Stimulated activated CD8-positive, alpha-beta memory T cell treated with anti-CD3 and anti-CD28 coated beads, Interleukin-4, amount 100 ng/mL, for 4 hours (primary cell): ENCODE data around the gene TIGAR.

Experiments
- DNase-seq, 2 donors: peaks; one replicate each; pipeline ENCODE4 v3.0.0-alpha.2; 2020; ENCODE audit warnings: low read depth in 2 of 2, low spot score in 1 of 2

Gene TIGAR

DNA sequence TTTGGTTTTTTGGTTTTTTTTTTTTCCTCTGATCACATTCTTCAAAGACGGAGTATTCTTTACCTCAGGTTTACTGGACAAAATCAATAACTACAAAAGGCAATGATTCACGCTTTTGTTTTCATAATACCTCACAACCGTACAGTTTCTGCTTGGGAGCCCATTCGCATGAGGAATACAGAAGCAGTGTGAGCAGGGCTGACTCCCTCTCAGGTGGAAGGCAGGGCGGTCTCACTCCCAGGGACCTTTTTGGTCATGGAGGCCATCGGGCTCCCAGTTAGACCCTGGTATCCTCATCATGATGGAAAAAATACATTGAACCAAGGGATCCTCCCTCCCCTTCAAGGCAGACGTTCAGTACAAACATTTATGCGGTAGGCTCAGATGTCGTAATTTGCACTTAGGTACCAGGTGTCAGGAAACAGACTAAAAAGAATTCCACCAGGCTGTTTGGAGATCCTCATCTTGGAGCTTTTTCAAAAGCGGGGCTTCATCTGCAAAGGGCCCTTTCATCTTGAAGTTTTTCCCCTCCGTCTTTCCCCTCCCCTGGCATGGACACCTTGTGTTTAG lies 19.0 kb upstream of the TIGAR start:
- DNase-seq: no peak

DNA sequence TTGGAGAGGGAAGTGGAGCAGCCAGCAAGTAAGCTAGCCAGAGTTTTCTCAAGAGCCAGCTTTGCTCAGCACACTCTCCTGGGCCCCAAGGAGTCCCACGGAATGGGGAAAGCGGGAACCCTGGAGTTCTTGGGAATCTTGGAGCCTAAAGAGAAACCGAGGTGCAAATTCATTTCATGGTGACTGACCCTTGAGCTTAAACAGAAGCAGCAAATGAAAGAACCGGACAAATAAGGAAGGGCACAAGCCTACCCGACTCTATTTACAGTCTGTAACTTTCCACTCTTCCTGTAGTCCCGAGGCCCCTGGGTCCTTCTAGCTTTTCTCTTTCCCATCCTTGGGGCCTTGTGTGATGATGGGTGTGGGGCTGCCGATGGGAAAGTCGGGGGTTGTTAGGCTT lies 18.1 kb upstream of the TIGAR start:
- DNase-seq: no peak

DNA sequence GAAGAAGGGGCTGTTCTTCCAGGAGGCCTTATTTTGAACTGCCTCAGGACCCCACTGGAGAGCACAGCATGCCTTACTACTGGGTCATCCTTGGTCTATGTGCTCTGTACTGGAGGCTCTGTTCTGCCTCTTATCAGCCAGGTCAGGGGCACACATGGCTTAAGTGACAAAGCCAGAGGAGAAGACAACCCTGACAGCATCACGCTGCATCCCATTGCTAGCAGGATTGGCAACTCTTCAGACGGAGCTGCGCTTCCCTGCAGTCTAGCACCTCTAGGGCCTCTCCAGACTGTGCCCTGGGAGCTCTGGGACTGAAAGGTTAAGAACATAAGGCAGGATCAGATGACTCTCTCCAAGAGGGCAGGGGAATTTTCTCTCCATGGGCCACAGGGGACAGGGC lies 17.3 kb upstream of the TIGAR start:
- no peak for DNase-seq

DNA sequence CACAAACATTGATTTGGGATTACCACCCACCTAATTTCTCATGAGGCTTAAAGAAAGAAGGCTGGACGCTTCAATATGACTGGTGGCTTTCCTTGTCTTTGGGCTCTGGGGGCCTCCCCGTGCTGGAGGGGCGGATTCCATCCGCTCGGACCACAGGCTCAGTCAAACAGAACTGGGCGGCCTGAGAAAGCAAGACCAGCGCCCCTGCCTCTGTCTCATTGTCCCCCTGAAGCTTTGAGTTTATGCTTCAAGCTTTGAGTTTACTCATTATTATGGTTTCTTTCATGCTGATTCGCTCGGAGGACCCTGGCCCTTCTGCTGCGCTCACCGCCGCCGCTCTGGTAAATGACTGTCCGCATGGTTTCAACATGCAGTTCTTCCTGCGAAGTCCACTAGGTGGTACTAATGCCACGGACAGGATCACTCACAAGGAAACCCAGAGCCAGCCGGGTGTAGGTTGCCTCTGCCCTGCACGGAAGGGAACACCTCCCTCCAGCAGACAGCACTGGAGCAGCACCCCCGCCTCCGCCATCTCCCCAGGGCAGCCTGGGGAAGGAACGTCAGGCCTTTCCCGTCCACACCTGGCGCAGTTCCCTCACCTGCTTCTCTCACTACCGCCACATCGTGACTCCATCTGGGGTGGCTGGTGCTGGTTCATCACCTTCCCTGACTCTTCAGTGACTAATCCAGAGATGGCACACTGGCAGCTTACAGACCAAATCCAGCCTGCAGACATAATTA lies 13.2 kb upstream of the TIGAR start:
- DNase-seq: no peak

DNA sequence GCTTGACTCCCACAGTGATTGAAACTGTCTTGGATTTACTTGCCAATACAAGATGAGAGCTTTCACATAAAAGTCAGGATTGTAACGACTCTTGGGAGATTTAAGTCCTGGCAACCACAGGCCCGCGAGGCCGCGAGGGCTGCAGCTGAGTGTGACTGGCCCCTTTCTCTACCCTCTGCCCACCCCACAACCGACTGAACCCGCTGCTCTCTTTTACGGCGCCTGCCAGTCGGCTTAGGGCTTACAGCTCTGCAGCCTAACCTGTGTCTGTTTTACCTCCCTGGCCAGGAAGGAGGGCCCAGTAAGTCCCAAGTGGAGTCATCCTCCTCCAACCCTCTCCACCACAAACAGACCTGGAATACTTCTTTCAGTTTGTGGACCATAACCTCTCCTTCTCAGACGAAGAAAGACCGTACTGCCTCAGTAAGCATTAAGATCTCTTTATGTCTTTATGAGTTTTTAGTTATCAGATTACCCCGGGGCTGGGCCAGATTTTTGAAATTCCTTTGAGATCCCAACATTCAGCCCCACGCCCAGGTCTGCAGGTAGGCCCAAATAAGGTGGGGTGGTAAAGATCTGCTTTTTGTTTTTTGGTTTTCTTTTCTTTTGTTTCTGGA lies 12.6 kb upstream of the TIGAR start:
- DNase-seq: no peak

DNA sequence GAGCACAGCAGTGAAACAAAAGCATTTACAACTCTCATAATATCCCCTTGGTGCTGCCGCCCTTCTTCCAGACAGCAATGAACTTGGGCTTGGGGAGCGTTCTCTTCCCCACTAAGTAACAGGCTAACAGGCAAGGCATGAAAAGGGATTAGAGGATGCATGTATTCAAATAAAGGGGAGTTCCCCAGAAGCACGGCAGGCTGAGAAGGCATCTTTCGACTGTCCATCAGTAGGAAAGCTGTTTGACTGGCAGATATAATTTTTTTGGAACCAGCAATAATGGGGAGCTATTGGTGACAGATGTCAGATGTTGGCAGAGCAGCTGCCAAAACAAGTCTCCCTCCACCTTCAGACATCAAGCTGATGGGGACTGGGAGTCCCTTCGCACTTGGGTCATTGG lies 9.2 kb upstream of the TIGAR start:
- no peak for DNase-seq

GRCh38 chr12:4312251-4312650 lies 8.8 kb upstream of the TIGAR start:
- DNase-seq: no peak

DNA sequence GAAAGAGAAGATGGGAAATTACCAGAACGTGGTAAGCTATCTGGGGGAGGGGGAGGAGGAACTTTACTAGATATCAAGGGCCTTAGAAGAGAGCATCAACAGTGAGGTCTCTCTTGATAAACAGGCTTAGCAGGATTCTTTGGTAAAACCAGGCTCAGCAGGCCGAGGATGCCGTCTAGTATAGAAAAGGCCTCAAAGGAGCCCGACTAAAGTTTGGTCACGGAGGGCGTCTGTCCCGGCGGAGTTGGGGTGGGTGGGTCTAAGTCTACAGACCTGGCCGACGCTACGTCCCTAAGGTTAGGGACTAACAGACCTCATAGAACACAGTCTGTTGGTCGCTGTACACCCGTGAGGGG lies 538 bp upstream of the TIGAR start:
- DNase-seq: peak in 1 of 2 donors; percentile 4

GRCh38 chr12:4322726-4323125 lies 1.7 kb downstream of the TIGAR start:
- no peak for DNase-seq

GRCh38 chr12:4323396-4323795 lies 2.4 kb downstream of the TIGAR start:
- no peak for DNase-seq

DNA sequence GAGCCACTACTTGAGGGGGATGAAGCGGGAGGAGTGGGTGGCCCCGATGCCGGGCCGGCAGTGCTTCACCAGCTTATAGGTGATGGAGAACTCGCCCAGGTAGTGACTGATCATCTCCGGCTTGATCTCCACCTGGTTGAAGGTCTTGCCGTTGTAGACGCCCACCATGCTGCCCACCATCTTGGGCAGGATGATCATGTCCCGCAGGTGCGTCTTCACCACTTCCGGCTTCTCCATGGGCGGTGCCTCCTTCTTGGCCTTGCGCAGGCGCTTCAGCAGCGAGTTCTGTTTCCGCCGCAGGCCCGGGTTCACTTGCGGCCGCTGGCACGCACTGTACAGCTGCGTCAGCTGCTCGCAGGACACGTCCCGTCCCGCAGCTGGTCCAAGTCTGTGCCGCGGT lies 3.4 kb downstream of the TIGAR start:
- no peak for DNase-seq

GRCh38 chr12:4325966-4326365 lies 5.0 kb downstream of the TIGAR start:
- no peak for DNase-seq

DNA sequence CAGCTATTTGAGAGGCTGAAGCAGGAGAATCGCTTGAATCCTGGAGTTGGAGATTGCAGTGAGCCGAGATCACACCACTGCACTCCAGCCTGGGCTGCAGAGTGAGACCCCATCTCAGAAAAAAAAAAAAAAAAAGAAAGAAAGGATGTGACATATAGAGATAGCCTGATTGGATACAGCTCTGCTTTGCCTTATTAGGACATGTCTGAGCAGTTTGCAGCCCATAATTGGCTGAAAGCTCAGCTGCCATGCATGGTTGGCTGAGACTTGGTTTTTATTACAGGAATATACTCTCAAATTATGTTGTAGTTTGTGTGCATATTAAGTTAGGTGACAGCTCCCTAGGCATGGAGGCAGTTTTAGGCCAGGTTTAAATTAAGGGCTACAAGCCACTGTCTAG lies 6.3 kb downstream of the TIGAR start:
- no peak for DNase-seq

- DNase-seq: no peak
Measured at GRCh38 chr12:4330203-4330602, 9.2 kb downstream of the TIGAR start.

- DNase-seq: no peak
Measured at GRCh38 chr12:4331221-4331620, 10.2 kb downstream of the TIGAR start.

GRCh38 chr12:4331842-4332241 lies 10.8 kb downstream of the TIGAR start:
- DNase-seq: no peak

DNA sequence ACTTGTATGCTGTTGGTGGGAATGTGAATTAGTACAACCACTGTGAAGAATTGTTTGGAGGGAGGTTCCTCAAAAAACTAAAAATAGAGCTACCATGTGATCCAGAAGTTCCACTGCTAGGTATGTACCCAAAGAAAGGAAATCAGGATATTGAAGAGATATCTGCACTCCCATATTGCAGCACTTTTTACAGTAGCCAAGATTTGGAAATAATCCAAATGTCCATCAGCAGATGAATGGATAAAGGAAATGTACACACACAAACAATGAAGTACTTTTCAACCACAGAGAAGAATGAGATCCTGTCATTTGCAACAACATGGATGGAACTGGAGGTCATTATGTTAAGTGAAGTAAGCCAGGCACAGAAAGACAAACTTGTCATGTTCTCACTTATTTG lies 25.9 kb downstream of the TIGAR start:
- no peak for DNase-seq

GRCh38 chr12:4353785-4354208 lies 32.8 kb downstream of the TIGAR start:
- peak in 1 of 2 donors; percentile 11 for DNase-seq

DNA sequence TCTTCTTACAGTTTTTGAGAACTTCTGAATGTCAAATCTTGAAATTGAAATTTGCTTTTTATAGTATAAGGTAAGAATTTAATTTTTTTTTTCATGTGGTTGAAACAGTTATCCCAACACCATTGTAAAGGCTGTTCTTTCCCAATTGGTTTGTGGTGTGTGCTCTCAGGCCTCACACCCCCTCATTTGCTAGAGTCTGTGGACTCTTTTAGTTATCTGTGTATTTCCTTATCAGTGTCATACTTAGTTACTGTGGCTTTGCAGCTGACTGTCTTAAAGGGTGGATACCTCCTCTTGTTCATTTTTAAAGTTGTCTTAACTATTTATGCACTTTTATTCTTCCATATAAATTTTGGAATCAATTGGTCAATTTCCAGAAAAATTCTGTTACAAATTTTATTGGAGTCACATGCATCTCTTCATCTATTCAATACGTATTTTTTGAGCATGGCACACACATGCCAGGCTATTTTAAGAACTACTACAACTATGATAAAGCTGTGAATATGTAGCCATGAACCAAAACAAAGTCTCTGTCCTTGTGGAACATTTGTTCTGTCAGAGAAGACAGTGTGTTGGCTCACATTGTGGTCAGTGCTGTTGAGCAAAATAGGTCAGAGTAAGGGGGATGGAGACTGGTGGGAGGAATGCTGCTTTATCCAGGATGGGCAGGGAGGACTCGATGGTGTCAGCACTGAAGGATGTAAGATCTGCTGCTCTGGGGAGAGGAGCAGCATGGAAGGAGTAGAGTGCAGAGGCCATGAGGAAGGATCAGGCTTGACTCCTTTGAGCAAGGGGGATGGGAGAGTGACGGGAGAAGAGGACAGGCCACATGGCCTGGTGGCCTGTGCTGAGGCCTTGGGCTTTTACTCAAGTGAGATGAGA lies 34.4 kb downstream of the TIGAR start:
- DNase-seq: no peak

GRCh38 chr12:4356041-4356327 lies 35.0 kb downstream of the TIGAR start:
- peak in 1 of 2 donors; percentile 16 for DNase-seq

DNA sequence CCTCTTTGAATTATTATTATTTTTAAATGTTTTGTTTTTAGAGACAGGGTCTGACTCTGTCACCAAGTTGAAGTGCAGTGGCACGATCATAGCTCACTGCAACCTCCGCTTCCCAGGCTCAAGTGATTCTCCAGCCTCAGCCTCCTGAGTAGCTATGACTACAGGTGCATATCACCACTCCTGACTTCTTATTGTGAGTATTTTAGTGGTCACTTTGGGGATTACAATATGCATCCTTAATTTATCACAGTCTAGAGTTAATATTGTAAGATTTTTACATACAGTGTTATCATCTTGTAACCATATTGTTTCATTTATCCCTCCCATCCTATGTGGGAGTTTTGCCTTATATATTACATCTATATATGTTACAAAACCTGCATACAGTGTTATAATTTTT lies 45.1 kb downstream of the TIGAR start:
- no peak for DNase-seq

GRCh38 chr12:4369548-4369947 lies 48.5 kb downstream of the TIGAR start:
- DNase-seq: no peak
